Iris pigment epithelial cell (primary cell): Measurements from ENCODE around the gene RPL14.
A peak's percentile ranks its signal among the peaks of the same experiment; 100 is the strongest.

Source experiments
- DNase-seq: peaks from one replicate; pipeline ENCODE4 v3.0.0-alpha.2; 2011; ENCODE audit warnings: low read depth

The RPL14 gene

DNA sequence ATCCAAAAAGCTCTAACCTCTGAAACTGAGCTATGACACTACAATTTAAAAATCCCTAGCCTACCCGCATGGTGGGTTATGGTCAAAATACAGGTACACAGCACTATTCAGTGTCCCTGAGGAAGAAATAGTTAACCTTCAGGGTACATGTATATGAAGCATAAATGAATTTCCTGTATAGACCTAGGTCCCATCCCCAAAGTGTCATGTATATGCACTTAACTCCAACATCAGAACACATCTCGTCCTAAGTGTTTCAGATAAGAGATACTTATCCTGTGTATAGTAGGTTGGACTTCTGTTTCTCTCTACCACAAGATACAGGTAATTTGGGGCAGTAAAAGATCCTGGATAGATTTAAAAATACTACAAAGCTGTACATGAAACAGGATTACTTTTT lies 6.4 kb downstream of the RPL14 start:
- DNase-seq = no peak

DNA sequence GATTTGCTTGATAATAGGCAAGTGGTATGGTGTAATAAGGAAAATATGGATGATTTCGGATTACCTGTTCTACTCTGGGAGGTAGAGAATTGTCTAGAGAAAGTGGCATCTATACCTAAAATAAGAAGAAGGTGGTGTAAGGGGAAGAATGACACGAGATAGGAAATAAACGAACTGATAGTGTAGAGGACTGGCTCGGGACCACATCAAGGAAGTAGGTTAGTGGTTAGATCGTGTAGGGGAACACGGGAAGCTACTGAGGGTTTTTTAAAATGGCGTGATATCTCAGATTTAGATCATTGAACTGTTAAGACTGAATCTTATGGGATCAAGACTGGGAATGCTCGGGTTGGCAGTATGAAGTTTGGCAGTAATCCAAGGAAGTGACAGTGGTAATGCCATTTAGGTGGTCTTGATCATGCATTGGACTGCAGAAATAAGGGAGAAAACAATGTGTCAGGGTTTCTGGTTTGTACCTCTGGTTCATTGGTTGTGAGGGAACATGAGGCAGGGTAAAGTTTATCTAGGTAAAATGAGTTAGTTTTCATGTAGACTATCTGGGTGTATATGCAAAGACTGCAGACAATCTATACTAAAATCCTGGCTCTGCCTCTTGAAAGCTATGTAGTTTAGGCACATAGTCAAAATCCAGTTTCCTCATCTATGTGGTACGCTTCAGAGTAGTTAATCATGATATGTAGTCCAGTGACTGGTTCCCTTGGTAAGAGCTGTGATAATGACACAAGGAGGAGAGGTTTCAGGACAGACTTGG lies 7.4 kb downstream of the RPL14 start:
- no peak for DNase-seq

DNA sequence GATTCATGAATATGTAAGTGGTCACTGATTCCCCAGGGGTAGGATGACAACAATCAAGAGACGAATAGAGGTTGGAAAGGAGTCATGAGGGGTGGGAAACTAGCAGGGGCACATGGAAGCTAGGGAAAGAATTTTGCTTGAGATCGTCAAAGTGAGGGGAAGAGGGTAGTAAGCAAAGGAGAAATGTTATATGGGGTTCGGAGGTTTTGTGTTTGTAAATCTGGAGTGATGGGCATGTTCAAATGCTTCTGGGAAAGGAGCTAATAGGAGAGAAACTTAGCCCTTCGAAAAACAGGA lies 7.9 kb downstream of the RPL14 start:
- no peak for DNase-seq

DNA sequence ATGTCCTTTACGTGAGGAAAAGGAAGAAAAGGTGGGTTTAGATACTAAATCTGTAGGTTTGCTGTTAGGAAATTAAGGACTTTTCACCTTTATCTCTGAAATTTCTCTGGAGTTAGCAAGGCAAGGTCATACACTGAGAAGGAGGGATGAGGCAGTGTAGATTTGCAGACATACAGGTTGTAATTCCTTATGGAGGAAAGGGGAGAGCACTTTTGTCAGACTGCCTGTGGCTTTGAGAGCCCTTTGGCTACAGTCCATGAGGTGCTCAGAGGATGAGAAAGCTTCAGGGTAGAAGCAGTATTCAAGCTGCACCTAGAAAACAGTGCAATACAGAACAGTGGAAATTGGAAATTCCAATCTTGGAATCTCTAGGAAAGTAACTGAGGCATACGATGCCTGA lies 8.3 kb downstream of the RPL14 start:
- DNase-seq = no peak

DNA sequence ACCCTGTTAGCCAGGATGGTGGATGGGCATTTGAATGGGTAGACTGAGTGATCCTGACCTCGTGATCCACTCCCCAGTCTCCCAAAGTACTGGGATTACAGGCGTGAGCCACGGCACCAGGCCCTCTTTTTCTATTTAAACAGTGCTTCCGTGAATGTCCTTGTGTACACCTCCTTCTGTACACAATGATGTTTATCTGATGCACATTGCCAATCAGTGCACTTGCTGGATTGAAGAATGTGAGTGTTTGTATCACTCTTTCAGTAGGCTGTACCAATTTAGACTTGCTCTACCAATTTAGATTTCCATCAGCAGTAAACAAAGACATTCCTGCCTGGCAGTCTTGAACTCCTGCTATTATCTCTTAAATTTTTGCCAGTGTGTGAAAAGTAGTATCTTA lies 10.9 kb downstream of the RPL14 start:
- no peak for DNase-seq

DNA sequence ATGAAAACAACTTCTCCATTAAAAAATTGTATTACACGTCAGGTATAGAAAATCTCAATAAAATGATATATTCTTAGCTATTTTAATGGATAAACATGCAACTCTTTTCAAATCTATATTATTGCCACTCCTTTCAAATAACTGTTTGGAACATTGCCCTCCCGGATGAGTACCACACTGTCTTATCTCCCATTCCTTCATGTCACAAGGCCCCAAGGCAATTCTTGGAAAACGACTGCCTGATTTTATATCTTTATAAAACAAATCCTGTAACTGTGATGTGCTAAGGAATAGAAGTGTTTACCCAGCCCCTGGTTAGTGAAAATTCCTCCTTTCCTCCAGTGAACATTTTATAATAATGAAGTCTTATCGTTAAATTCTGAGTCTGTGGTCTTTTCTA lies 13.6 kb downstream of the RPL14 start:
- no peak for DNase-seq

DNA sequence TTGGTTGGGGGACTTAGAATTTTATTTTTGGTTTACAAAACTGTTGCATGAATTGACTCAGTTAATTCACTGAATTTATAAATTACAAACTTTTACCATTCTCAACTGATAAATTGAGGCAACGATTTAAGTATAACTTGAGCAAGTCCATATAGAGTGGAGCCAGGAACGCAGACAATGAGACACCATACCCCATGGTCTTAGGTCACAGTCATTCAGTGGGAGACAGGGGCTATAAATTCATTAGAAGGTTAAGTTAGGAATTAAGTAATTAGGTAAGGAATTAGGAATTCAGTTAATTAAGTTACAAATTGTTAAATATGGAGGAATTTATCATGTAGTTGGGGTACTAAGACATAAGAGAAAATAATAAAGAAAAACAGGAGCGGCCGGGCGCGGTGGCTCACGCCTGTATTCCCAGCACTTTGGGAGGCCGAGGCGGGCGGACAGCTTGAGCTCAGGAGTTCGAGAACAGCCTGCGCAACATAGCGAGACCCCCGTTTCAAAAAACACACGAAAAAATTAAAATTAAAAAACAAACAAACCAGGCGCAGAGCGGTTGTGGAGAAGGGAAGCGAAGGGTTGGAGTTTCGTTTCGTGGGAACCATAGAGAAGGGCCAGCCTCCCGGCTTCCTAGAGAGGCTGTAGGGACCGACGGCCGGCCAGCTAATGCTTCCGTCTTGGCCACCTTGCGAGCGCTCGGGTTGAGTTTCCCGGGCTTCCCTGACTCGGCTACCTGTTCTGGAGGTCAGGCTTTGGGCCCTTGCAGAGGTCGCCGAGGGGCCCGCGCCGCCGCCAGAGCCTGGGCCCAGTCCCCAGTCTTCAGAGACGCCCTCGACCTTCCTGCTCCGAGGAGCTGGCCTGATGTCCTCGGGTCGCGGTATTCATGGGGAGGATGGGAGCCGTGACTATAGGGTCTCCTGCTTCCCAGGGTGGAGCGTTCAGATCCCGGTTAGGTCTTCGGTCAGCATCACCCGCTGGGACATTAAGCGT lies 19.6 kb downstream of the RPL14 start, which contains the start of gene ZNF619:
ZNF619 (plus strand) TSS at position 645 of the 993 bp plus-strand sequence. CDS start 858 bp downstream, outside the sequence.
- DNase-seq = peak; percentile 70

DNA sequence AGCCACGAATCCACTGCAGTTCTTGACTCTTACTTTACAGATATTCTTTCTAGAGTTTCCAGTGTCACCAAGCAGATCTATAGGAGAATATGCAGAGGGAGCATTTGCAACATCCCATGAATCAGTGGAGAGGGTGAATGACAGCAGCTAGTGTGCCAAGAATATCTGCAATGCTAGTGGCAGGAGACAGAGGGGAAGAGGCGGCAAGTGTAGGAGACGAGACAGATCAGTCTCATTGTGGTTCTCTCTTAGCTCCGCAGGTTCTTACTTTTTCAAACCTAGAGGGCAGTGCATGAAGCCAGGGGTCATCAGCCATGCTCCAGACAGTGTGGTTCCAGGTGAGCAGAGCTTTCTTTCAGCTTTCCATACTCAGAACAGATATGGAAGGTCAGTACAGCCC lies 20.5 kb downstream of the RPL14 start:
- DNase-seq = peak; percentile 12

DNA sequence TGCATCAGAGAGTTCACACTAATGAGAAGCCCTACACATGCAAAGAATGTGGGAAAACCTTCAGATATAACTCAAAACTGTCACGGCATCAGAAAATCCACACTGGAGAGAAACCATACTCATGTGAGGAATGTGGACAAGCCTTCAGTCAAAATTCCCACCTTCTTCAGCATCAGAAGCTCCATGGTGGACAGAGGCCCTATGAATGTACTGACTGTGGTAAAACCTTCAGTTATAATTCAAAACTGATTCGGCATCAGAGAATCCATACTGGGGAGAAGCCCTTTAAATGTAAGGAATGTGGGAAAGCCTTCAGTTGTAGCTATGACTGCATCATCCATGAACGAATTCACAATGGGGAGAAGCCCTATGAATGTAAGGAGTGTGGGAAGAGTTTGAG lies 30.0 kb downstream of the RPL14 start:
- no peak for DNase-seq

DNA sequence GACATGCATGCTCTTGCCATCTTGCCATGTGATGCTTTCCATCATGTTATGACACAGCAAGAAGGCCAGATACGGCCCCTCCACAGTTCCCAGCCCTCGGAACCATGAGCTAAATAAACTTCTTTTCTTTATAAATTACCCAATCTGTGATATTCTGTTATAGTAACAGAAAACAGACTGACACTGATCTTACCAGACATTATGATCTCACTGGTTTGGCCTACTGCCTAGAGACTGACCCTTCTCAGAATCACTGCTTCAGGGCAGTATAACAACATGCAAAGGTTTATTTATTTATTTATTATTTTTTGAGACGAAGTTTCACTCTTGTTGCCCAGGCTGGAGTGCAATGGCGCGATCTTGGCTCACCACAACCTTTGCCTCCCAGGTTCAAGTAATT lies 33.8 kb downstream of the RPL14 start:
- DNase-seq = peak; percentile 79

DNA sequence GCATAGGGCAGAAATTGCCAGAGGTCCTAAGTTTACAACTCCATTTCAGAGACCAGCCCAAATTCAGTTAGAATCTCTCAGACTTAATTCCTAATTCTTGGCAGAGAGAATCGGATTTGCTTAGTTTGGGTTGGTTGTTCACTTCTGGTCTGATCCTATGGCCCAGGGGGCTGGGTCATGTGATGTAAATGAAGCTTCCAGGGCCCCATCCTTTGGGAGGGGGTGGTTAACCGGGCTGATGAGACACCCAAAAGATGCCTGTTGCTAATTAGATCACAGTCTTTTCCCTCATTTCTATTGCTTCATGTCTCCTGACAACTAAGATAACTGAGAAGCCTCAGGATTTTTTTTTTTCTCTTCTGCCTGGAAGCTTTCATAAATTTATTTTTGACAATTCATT lies 37.6 kb downstream of the RPL14 start:
- DNase-seq = no peak

DNA sequence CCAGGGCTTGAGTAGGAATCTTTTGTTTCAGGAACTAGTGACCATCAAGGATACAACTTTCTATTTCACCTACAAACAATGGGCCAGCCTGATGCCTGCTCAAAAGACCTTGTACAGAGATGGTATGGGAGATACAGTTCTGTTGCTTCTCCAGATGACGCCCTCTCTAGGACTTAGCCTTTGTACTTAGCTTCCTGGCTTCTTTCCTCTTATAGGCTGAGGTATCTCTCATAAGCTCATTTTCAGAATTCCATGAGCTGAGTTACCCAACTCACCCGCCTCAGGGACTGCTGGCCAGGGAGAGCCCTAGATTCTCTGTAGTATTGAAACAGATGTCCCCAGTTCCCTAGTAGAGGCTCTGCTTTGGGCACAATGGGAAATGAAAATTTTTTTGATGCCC lies 40.1 kb downstream of the RPL14 start:
- DNase-seq = no peak

DNA sequence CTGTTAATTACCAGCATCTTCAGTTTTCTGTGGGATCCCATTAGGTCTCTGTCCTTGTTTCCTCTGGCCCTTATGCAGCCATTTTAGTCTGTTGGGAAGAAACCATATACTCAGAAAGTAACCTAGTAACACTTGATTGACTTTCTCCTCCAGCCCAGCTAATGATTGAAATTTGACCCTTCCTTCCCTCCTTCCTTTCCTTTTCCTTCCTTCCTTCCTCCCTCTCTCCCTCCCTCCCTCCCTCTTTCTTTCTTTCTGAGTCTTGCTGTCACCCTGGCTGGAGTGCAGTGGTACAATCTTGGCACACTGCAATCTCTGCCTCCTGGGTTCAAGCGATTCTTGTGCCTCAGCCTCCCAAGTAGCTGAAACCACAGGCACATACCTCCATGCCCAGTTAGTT lies 42.8 kb downstream of the RPL14 start:
- no peak for DNase-seq

DNA sequence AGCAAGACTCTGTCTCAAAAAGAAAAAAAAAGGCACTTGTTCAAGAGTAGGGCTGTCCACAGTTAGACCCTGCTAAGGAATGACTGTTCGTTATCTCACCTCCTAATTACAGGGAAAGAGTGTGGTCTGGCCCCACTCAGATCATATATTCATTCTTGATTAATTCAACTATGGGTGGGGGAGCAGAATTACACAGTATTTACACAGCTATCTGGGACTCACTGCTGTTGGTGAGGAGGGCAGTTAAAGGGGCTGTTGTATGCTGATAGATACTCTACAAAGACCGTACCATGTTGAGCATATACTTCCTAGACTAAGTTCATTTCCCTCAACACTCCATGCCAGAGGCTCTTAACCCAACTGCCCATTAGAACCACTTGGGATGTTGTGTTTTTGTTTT lies 44.9 kb downstream of the RPL14 start:
- no peak for DNase-seq

DNA sequence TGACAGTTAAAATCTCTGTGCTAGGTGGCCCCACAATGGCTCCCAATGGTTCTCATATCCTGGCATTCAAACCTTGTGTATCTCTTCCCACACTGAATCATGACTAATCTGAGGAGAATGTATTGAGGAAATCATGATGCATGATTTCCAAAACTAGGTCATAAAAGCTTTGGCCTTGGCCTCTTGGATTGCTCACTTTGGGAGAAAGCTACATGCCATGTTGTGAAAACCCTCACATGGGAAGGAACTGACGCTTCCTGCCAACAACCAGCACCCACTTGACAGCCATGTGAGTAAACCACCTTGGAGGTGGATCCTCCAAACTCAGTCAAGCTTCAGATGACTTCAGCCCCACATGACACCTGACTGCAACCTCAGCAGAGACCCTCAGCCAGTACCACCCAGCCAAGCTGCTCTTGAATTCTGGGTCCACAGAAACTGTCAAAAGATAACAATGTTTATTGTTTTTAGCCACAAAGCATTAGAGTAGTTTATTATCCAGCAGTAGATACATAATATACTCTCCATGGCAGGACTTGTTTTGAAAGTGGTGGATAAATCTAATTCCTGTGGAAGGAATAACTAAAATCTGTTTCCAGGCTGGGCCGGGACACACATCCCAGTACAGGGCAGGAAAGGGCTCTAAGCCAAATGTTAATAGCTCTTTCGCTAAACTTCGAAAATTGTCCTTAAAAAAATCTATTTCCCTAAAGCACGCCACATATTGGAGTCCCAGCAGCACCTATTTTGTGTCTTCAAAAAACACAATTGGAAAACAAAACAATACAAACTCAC lies 47.7 kb downstream of the RPL14 start:
- peak; percentile 97 for DNase-seq

DNA sequence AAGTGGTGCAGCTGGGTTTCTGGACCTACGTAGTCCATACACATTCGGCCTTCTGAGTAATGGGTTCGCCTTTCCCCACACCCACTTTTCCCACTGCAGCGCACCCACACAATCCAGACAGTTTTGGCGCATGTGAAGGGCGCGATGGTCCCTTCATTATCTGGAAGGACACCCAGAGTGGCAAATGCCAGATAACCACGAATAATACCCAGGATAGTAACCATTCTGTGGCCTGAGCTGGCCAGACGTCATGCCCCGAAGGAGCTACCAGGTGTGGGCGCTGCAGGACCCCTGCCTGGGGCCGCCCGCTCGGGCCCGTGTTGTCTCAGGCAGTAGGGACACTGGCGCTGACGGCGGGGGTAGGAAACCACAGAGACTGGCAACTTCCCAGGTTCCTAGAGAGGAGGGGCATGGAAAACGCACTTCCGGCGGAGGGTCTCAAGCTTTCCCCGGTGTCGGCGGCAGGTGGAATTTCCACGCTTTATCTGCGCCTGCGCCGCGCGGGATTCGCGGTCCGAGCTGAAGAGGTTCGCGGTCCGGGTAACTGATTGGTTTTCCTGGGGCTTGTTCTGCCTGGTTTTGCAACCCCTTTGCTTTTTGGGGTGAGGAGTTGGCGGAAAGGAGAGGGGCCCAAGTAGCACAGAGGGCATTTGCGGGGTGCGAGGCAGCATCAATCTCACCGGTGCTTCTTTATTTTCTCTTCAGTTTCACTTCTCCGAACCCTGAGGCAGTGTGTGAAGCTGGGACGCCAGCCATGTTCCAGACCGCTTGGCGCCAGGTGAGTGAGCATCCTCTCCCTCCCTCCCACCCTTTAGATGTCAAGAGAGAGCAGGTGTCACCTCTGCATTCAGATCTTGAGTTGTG lies 48.7 kb downstream of the RPL14 start, which contains the start of gene ZNF620:
ZNF620 (plus strand) TSS at position 441 of the 864 bp plus-strand sequence; CDS start at position 755, 314 bp downstream.
- peak; percentile 28 for DNase-seq

DNA sequence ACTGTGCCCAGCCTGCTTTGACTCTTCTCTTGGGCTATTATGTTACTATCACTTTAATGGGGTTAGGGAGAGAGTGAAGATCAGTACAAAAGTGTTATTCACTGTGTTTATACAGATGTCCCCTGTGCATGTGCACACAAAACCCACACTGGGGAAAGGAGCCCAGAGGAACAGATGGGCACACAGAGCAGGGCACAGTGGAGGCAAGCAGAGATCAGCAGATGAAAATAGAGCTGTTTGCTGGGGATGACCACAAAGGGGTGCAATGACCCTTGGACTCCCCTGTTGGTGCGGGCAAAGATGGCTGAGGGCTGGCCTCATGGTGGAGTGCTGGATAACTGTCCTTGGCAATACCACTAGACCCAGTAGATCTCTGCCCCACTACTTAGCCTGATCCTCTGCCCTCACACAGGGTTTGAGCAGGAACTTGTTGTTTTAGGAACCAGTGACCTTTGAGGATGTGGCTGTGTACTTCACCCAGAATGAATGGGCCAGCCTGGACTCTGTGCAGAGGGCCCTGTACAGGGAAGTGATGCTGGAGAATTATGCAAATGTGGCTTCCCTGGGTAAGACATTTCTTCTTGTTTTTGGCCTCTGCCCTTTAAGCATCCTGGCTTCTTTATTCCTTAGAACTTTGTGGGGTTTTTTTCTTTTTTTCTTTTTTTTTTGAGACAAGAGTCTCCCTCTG lies 54.0 kb downstream of the RPL14 start:
- DNase-seq = no peak

DNA sequence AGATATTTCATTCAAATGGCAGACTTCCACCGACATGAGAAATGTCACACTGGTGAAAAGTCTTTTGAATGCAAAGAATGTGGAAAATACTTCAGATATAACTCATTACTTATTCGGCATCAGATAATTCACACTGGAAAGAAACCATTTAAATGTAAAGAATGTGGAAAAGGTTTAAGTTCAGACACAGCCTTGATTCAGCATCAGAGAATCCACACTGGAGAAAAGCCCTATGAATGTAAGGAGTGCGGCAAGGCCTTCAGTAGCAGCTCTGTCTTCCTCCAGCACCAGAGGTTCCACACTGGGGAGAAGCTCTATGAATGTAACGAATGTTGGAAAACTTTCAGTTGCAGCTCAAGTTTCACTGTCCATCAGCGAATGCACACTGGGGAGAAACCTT lies 59.1 kb downstream of the RPL14 start:
- DNase-seq = peak; percentile 81

DNA sequence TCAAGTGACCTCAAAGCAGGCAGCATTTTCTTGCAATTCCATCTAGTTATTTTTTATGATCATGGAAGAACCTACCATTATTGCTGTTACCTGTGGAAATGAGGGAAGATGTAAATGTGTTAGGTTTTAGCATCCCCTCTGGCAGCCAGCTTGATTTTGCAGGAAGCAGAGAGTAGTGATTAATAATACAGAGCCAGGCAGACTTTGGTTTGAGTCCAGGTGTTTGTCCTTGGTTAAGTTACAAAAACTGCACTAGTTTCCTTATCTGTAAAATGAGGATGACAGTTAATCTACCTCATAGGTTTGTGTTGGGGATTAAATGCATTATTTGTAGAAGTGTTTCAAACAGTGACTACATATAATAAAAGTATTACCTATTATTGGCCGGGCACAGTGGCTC lies 60.9 kb downstream of the RPL14 start:
- DNase-seq = no peak
